ENCODE results near the gene RBM41. TPM values are rescaled to one million over a fixed set of nuclear protein-coding genes. Genes with fewer than 3 reads are reported as not detected.
"Not testable (repeated sequence)": the region's sequence is repeated elsewhere in the genome, so short reads cannot be mapped to it uniquely, and the experiment has no call there.

The RBM41 gene
- total RNA-seq = 15.4 and 16.2 TPM in 2 replicates

DNA sequence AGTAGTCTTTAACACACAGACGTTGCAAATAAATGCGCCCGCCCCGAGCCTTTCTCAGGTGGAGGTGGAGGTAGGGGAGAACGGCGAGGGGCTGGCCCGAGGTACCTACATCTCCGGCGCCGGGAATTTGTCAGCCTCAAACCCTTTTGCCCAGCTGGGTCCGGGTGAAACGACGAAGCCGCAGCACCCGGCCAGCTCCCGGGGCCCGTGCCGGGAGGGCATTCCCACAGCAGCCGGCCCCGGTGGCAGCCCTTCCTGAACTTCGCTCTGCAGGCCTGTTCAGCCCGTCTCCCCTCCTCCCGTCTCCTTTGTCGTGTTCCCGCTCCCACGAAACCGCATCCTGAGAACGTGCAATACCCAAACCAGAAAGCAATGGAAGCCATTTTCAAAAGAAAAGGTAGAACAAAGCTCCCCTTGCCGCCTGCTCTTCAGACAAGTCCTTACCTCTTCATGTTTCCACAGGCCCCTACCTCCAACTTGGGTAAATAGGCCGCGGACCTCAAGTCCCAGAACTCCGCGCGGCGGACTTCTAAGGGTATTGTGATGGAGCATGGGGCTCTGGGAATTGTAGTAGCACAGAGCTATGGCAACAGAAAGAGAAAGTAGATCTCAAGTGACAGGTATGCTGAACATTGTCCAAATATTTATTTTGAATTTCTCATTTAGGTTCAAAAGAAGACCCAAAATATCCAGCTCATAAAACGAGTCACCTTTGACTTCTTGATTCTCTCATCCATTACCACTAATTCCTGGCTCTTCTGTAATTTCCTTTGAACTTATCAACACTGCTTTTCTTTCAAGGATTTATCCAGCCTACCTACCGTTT is at the start of gene RBM41:
Gene RBM41 (minus strand): TSS at position 501 of the 826 bp plus-strand sequence. CDS start 49 bp downstream, at position 452.
- Mint-ChIP-seq H3K27me3 (ENCODE audit: low read depth) (no peaks in the 10 kb centered on the region), H3K4me1 (ENCODE audit: low read depth) (peaks cover 26% of the 10 kb centered on the region), H3K36me3 (ENCODE audit: low read depth) (peaks cover 36% of the 10 kb centered on the region), H3K27ac (peak within 1 kb of the TSS; percentile 99), H3K4me3 (ENCODE audit: low read depth) (peak within 1 kb of the TSS; percentile 100), H3K9me3 (no peaks in the 10 kb centered on the region)
- intact Hi-C loops (cut with micrococcal nuclease) = loop anchor here (2.0 kb wide), 2 partner anchors 36 to 972 kb away; partner anchors contain the start of genes ATG4A and PSMD10
- DNase-seq (ENCODE audit: low spot score) = peak; percentile 68

- DNase-seq (ENCODE audit: low spot score) = no peak
- H3K36me3 Mint-ChIP-seq (ENCODE audit: low read depth) = no peaks in the 10 kb centered on the region
- intact Hi-C loops (cut with micrococcal nuclease) = no loop called here
- no peaks in the 10 kb centered on the region for H3K9me3 Mint-ChIP-seq
- H3K27ac Mint-ChIP-seq = no peak overlapping the region
- no peaks in the 10 kb centered on the region for H3K27me3 Mint-ChIP-seq (ENCODE audit: low read depth)
- H3K4me3 Mint-ChIP-seq (ENCODE audit: low read depth) = no peak overlapping the region
- H3K4me1 Mint-ChIP-seq (ENCODE audit: low read depth) = no peaks in the 10 kb centered on the region
These were observed 49.6 kb upstream of the RBM41 start for GRCh38 chrX:107168257-107168656.

DNA sequence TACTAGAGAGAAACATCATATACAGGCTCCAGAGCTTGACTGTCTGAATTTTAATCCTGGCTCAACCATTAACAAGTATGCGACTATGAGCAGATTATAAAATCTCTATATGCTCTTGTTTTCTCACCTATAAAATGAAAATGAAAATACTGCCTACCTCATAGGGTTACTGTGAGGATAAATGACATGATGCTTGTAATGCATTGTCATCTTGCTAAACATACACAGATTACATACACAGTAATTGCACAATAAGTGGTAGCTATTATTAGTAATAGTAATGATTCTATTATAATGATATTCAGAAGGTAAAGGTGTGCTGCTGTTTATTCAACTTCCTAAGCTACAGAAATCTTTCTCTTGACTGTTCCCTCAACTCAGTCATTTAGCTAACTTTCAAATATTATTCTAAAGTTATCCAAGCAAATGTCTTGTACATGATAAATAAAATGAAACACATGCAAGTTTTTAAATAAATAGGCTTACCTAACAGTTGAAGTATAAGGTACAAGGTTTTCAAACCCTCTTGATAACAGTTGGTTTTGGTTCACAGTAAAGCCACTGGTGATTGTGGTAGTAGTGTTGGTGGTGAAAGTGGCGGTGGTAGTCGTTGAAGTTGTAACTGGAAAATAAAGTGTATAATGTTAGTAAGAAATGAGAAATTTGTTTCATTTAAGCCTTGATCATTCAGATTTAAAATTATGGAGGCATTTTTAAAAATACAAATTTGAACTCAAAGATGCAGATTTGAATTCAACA is 48.7 kb upstream of the RBM41 start:
- H3K4me3 Mint-ChIP-seq (ENCODE audit: low read depth) = no peak overlapping the region
- no peaks in the 10 kb centered on the region for H3K36me3 Mint-ChIP-seq (ENCODE audit: low read depth)
- intact Hi-C loops (cut with micrococcal nuclease) = no loop called here
- no peaks in the 10 kb centered on the region for H3K4me1 Mint-ChIP-seq (ENCODE audit: low read depth)
- DNase-seq (ENCODE audit: low spot score) = no peak
- no peaks in the 10 kb centered on the region for H3K27me3 Mint-ChIP-seq (ENCODE audit: low read depth)
- H3K9me3 Mint-ChIP-seq = no peaks in the 10 kb centered on the region
- H3K27ac Mint-ChIP-seq = no peak overlapping the region

GRCh38 chrX:107157618-107158017 is 39.0 kb upstream of the RBM41 start:
- intact Hi-C loops (cut with micrococcal nuclease) = not testable (repeated sequence)

GRCh38 chrX:107155621-107156430 is 37.2 kb upstream of the RBM41 start:
- not testable (repeated sequence) for DNase-seq (ENCODE audit: low spot score)
- intact Hi-C loops (cut with micrococcal nuclease) = loop anchor here (2.0 kb wide), 1 partner anchor 37 kb away; the partner anchor contains the start of gene RBM41

More at GRCh38 chrX:107157618-107158017, 39.0 kb upstream of the RBM41 start:
- H3K27ac Mint-ChIP-seq; H3K4me1 Mint-ChIP-seq (ENCODE audit: low read depth); H3K27me3 Mint-ChIP-seq (ENCODE audit: low read depth); H3K4me3 Mint-ChIP-seq (ENCODE audit: low read depth); H3K9me3 Mint-ChIP-seq; H3K36me3 Mint-ChIP-seq (ENCODE audit: low read depth); DNase-seq (ENCODE audit: low spot score): not testable (repeated sequence)

DNA sequence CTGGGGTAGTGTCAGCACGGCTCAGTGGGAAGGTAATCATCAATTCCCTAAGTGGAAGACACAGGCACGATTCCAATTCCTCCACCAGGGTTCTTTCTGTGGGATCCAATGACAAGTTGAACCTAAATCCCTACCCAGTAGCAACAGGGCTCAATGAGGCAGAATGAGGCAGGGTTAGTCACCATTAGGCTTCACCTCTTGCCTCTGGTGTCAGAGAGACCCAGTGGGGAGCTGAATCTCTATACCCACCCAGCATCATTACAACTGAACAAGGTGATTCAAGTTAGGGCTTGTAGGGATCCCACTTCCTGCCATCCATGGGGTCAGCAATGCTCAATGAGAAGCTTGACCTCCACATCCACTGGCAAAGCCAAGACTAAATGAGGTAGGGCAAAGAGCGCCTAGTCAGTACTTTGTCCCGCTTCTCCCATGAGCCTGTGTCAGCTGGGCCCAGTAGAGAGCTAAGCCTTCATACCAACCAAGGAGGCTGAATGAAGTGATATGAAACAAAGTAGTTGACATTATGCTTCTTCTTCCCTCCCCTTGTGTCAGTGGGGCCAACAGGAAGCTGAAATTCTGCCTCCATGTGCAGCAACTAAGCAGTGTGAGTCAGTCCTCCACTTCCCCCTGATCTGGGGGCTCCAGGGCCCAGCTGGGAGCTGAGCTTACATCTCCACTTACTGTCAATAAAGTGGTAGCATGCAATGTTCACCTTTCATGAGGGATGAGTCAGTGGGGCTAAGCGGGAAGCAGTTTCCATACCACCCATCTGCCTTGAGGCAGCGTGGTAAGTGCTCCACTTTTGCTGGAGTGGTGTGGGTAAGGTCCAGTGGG is 36.4 kb upstream of the RBM41 start:
- Mint-ChIP-seq H3K4me1 (ENCODE audit: low read depth) (peaks cover 10% of the 10 kb centered on the region), H3K9me3 (no peaks in the 10 kb centered on the region), H3K27me3 (ENCODE audit: low read depth) (no peaks in the 10 kb centered on the region), H3K4me3 (ENCODE audit: low read depth) (peak overlapping the region; percentile 69), H3K27ac (peak overlapping the region; percentile 33), H3K36me3 (ENCODE audit: low read depth) (no peaks in the 10 kb centered on the region)
- intact Hi-C loops (cut with micrococcal nuclease) = loop anchor here (2.0 kb wide), 1 partner anchor 36 kb away; the partner anchor contains the start of gene RBM41
- DNase-seq (ENCODE audit: low spot score) = no peak

More at GRCh38 chrX:107155621-107156430, 37.2 kb upstream of the RBM41 start:
- Mint-ChIP-seq H3K27ac (peak overlapping the region; percentile 33), H3K4me3 (ENCODE audit: low read depth) (peak overlapping the region; percentile 69)
- not testable (repeated sequence) for H3K27me3 Mint-ChIP-seq (ENCODE audit: low read depth); H3K36me3 Mint-ChIP-seq (ENCODE audit: low read depth); H3K4me1 Mint-ChIP-seq (ENCODE audit: low read depth); H3K9me3 Mint-ChIP-seq

- DNase-seq (ENCODE audit: low spot score) = no peak
- Mint-ChIP-seq H3K4me1 (ENCODE audit: low read depth) (peaks cover 10% of the 10 kb centered on the region), H3K9me3 (no peaks in the 10 kb centered on the region), H3K4me3 (ENCODE audit: low read depth) (no peak overlapping the region), H3K36me3 (ENCODE audit: low read depth) (no peaks in the 10 kb centered on the region), H3K27ac (no peak overlapping the region), H3K27me3 (ENCODE audit: low read depth) (no peaks in the 10 kb centered on the region)
- intact Hi-C loops (cut with micrococcal nuclease) = no loop called here
These were observed 34.4 kb upstream of the RBM41 start for GRCh38 chrX:107153005-107153404.

GRCh38 chrX:107146670-107147069 is 28.0 kb upstream of the RBM41 start:
- Mint-ChIP-seq H3K9me3 (no peaks in the 10 kb centered on the region), H3K27ac (no peak overlapping the region), H3K27me3 (ENCODE audit: low read depth) (no peaks in the 10 kb centered on the region), H3K36me3 (ENCODE audit: low read depth) (no peaks in the 10 kb centered on the region), H3K4me3 (ENCODE audit: low read depth) (no peak overlapping the region), H3K4me1 (ENCODE audit: low read depth) (peaks cover 2% of the 10 kb centered on the region)
- intact Hi-C loops (cut with micrococcal nuclease) = no loop called here
- no peak for DNase-seq (ENCODE audit: low spot score)

DNA sequence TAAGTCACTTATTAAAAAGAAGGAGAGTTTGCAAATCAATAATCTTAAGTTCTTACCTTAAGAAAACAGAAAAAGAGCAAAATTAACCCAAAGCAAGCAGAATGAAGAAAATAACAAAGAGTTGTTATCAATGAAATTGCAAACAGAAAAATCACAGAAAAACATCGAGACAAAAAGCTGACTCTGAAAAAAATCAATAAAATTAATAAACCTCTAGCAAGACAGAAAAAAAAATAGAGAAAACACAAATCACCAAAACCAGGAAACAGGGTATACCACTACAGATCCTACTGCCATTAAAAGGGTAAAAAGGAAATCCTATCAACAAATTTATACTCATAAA is 17.3 kb upstream of the RBM41 start:
- H3K9me3 Mint-ChIP-seq = no peaks in the 10 kb centered on the region
- peaks cover 11% of the 10 kb centered on the region for H3K4me1 Mint-ChIP-seq (ENCODE audit: low read depth)
- peaks cover 3% of the 10 kb centered on the region for H3K36me3 Mint-ChIP-seq (ENCODE audit: low read depth)
- H3K4me3 Mint-ChIP-seq (ENCODE audit: low read depth) = peak overlapping the region; percentile 13
- peak overlapping the region; percentile 65 for H3K27ac Mint-ChIP-seq
- DNase-seq (ENCODE audit: low spot score) = no peak
- H3K27me3 Mint-ChIP-seq (ENCODE audit: low read depth) = no peaks in the 10 kb centered on the region
- intact Hi-C loops (cut with micrococcal nuclease) = no loop called here

- peaks cover 3% of the 10 kb centered on the region for H3K36me3 Mint-ChIP-seq (ENCODE audit: low read depth)
- peaks cover 11% of the 10 kb centered on the region for H3K4me1 Mint-ChIP-seq (ENCODE audit: low read depth)
- H3K27ac Mint-ChIP-seq = peak overlapping the region; percentile 65
- peak overlapping the region; percentile 13 for H3K4me3 Mint-ChIP-seq (ENCODE audit: low read depth)
- no peak for DNase-seq (ENCODE audit: low spot score)
- H3K27me3 Mint-ChIP-seq (ENCODE audit: low read depth) = no peaks in the 10 kb centered on the region
- intact Hi-C loops (cut with micrococcal nuclease) = no loop called here
- no peaks in the 10 kb centered on the region for H3K9me3 Mint-ChIP-seq
These were observed 16.7 kb upstream of the RBM41 start for GRCh38 chrX:107135049-107135964.

GRCh38 chrX:107123750-107124149 is 5.1 kb upstream of the RBM41 start:
- DNase-seq (ENCODE audit: low spot score) = no peak
- Mint-ChIP-seq H3K36me3 (ENCODE audit: low read depth) (no peaks in the 10 kb centered on the region), H3K9me3 (no peaks in the 10 kb centered on the region), H3K4me3 (ENCODE audit: low read depth) (no peak overlapping the region), H3K4me1 (ENCODE audit: low read depth) (peaks cover 5% of the 10 kb centered on the region), H3K27ac (no peak overlapping the region), H3K27me3 (ENCODE audit: low read depth) (no peaks in the 10 kb centered on the region)
- intact Hi-C loops (cut with micrococcal nuclease) = no loop called here
